Endothelial cell of umbilical vein (primary cell): ENCODE results near the gene PTPRD. TPM values are rescaled to one million over a fixed set of nuclear protein-coding genes. Genes with fewer than 3 reads are reported as not detected.

Experiments
- BruUV-seq: library from RNA; stranded (reverse); fragments of 400-500 nt; replicated peaks from 2 replicates; lab custom pipeline; 2021; lab: Mats Ljungman, UMichigan
- CTCF ChIA-PET: fragments of 300-600, 350-600 bp; sonication (Branson Sonifier 250); formaldehyde crosslinking; loops from one replicate; lab custom pipeline; 2021; ENCODE audit warnings: antibody characterized with exemption, inconsistent platforms; lab: Charles Lee
- POLR2A ChIA-PET: fragments of 300-600, 350-600 bp; sonication (Branson Sonifier 250); formaldehyde crosslinking; loops from one replicate; lab custom pipeline; 2021; ENCODE audit warnings: antibody characterized with exemption, inconsistent platforms; lab: Charles Lee
- DNase-seq: peaks from one replicate; pipeline ENCODE4 v3.0.0-alpha.2; 2011; ENCODE audit warnings: low read depth, low spot score
- FAIRE-seq: peaks from 2 replicates; lab custom pipeline; 2011; peaks lifted over from hg19 to GRCh38; lab: Jason Lieb, UNC
- H2AFZ ChIP-seq: 2 replicates; pipeline ENCODE4 v1.6.0; 2012; ENCODE audit warnings: low read depth, low read length, control low read depth, inconsistent platforms
- H3K27ac ChIP-seq: 2 replicates; pipeline ENCODE4 v1.5.1; 2011; ENCODE audit warnings: low read depth, mild to moderate bottlenecking, control low read depth, low read length, moderate library complexity; ENCODE audit not compliant: insufficient read depth
- H3K27me3 ChIP-seq, 2 experiments: 2 replicates each; pipeline versions ENCODE4 v1.6.0 to v1.6.1; 2011; ENCODE audit warnings: low read length in 2 of 2, mixed read lengths in 1 of 2; ENCODE audit not compliant: control insufficient read depth in 2 of 2, insufficient read depth in 2 of 2
- H3K36me3 ChIP-seq, 2 experiments: 2 replicates in 1 of 2; 3 replicates in 1 of 2; pipeline ENCODE4 v1.5.1; 2011; ENCODE audit warnings: low read length in 2 of 2, mild to moderate bottlenecking in 1 of 2, moderate library complexity in 1 of 2; ENCODE audit not compliant: control insufficient read depth in 2 of 2, insufficient read depth in 2 of 2; ENCODE audit errors: extremely low read depth in 1 of 2
- H3K4me1 ChIP-seq: 3 replicates; pipeline ENCODE4 v1.5.1; 2011; ENCODE audit warnings: mild to moderate bottlenecking, low read length; ENCODE audit not compliant: control insufficient read depth, insufficient read depth; ENCODE audit errors: extremely low read depth
- H3K4me2 ChIP-seq: 2 replicates; pipeline ENCODE4 v1.6.1; 2011; ENCODE audit warnings: low read length, control low read depth, mixed read lengths; ENCODE audit not compliant: insufficient read depth
- H3K4me3 ChIP-seq, 3 experiments: fragments of 200-600 bp in 1 of 3; sonication (generic), shearing (Covaris generic) in 1 of 3; replicated peaks in 1 of 3; 2 replicates each; pipeline ENCODE4 v1.5.1; 2011 to 2016; ENCODE audit warnings: control low read depth in 3 of 3, low read length in 3 of 3, mild to moderate bottlenecking in 2 of 3, inconsistent platforms in 1 of 3, low read depth in 1 of 3, moderate library complexity in 1 of 3; ENCODE audit not compliant: insufficient read depth in 1 of 3
- H3K79me2 ChIP-seq: 2 replicates; pipeline ENCODE4 v1.6.0; 2012; ENCODE audit warnings: low read length, inconsistent platforms; ENCODE audit not compliant: control insufficient read depth, insufficient read depth
- H3K9ac ChIP-seq: replicated peaks from 2 replicates; pipeline ENCODE3; 2011; ENCODE audit warnings: low read length, control low read depth; ENCODE audit not compliant: insufficient read depth; ENCODE audit errors: extremely low read depth
- H3K9me1 ChIP-seq: replicated peaks from 3 replicates; pipeline ENCODE4 v1.6.0; 2011; ENCODE audit warnings: mild to moderate bottlenecking, low read length; ENCODE audit not compliant: control insufficient read depth, insufficient read depth; ENCODE audit errors: extremely low read depth
- H3K9me3 ChIP-seq: replicated peaks from 2 replicates; pipeline ENCODE4 v1.5.1; 2012; ENCODE audit warnings: low read length, inconsistent platforms; ENCODE audit not compliant: control insufficient read depth, insufficient read depth
- H4K20me1 ChIP-seq: replicated peaks from 2 replicates; pipeline ENCODE3; 2011; ENCODE audit warnings: mild to moderate bottlenecking, low read length; ENCODE audit not compliant: control insufficient read depth, insufficient read depth; ENCODE audit errors: extremely low read depth
- CTCF ChIP-seq, 2 donors: IDR thresholded peaks; 1 replicate in 1 of 2; 2 replicates in 1 of 2; pipeline ENCODE4 v1.5.1; 2011; ENCODE audit warnings: low read length in 2 of 2, mild to moderate bottlenecking in 2 of 2, moderate library complexity in 2 of 2, control low read depth in 1 of 2, inconsistent platforms in 1 of 2, low read depth in 1 of 2; ENCODE audit not compliant: insufficient read depth in 1 of 2; ENCODE audit errors: extremely low read depth in 1 of 2
- FOS ChIP-seq: IDR thresholded peaks from 2 replicates; pipeline ENCODE4 v1.6.1; 2011; ENCODE audit warnings: mild to moderate bottlenecking, low read length, moderate library complexity, borderline replicate concordance; ENCODE audit not compliant: insufficient read depth
- dilution Hi-C: fragments of 300-500 bp; cut with MboI; formaldehyde crosslinking; loops from one replicate; pipeline ENCODE4 v1.15.0; 2019; ENCODE audit warnings: low sequenced_read_pairs; ENCODE audit not compliant: extremely low pct_ligation_motif_present
- intact Hi-C: fragments of 100-400 bp; cut with micrococcal nuclease; formaldehyde crosslinking; loops from one replicate; pipeline ENCODE4 v1.10.0; 2022
- polyA plus RNA-seq, 4 experiments: library from polyadenylated mRNA; depleted of rRNA in 3 of 4; stranded (reverse) in 3 of 4; unstranded in 1 of 4; fragments of >200 nt; gene quantifications; 2 replicates each; pipeline versions ENCODE4 v1.2.1 to v1.2.3, GENCODE V29; 2011 to 2012; ENCODE audit warnings: missing spikeins in 1 of 4
- total RNA-seq: library from RNA; stranded (reverse); gene quantifications from 2 replicates; pipeline ENCODE4 v1.2.3, GENCODE V29; 2021

The PTPRD gene
- total and polyA plus RNA-seq, 2 donors (not counting 3 experiments of a cell fraction or from before 2014, with no cell fraction given), result 5.5 to 5.7 TPM

DNA sequence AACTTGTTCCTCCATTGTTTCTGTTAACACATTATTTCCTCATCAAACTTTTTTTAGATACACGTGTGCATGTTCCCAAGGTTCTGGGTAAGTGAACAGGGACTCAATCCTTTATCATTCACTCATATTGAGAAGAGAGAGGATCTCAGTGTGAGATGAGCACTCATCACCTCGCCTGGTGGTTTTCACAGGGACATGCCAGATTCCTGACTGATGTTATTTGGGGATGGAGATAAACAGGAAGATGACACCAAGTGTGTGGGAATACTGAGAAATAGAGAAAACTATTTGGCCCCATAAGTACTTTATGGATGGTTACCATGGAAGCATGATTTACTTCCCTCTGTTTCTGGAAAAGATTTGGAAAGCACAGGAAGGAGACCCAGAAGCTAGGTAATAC lies 2279.9 kb downstream of the PTPRD start:
- no peaks in the 10 kb centered on the region for H3K9me1 ChIP-seq
- DNase-seq, result no peak
- dilution Hi-C loops (no loop called here), intact Hi-C loops (no loop called here)
- H3K27me3 ChIP-seq, result no peaks in the 10 kb centered on the region
- H3K9ac ChIP-seq, result no peak overlapping the region
- H3K79me2 ChIP-seq, result no peaks in the 10 kb centered on the region
- H3K36me3 ChIP-seq, result no peaks in the 10 kb centered on the region
- H3K4me1 ChIP-seq, result no peaks in the 10 kb centered on the region
- no peaks in the 10 kb centered on the region for H3K9me3 ChIP-seq
- CTCF ChIA-PET, result no interaction called here
- POLR2A ChIA-PET, result no interaction called here
- no TSS peak for BruUV-seq
- no peaks in the 10 kb centered on the region for H4K20me1 ChIP-seq
- FAIRE-seq, result no peak
- no peak overlapping the region for H2AFZ ChIP-seq
- H3K27ac ChIP-seq, result no peak overlapping the region
- H3K4me3 ChIP-seq, result no peak overlapping the region
- H3K4me2 ChIP-seq, result no peak overlapping the region
- TF ChIP-seq FOS, result no peak
- no peak for TF ChIP-seq CTCF (IDR thresholded peaks at IDR 0.05; ENCODE audit: extremely low read depth in 1 of 2, insufficient read depth in 1 of 2, low read depth in 1 of 2, low read length in 2 of 2)

DNA sequence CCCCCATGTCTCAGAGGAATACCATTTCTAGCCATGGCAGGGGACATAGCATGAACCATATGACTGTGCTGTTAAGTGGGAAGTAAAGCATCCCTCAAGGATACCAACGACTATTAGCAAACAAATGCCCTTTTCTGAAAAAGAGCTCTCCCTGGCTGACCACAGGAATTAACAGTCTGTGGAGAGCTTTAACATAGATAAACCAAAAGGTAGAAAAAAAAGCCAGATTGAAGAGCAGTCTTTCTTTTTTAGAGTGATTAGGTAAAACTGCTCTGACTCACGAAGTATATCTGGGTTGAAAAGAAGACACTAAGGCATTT lies 2280.5 kb downstream of the PTPRD start:
- H4K20me1 ChIP-seq, result no peaks in the 10 kb centered on the region
- intact Hi-C loops (no loop called here), dilution Hi-C loops (no loop called here)
- H3K27ac ChIP-seq, result no peak overlapping the region
- no peak overlapping the region for H3K9ac ChIP-seq
- no peak for TF ChIP-seq CTCF (IDR thresholded peaks at IDR 0.05; ENCODE audit: extremely low read depth in 1 of 2, insufficient read depth in 1 of 2, low read depth in 1 of 2, low read length in 2 of 2)
- POLR2A ChIA-PET, result no interaction called here
- H3K9me3 ChIP-seq, result no peaks in the 10 kb centered on the region
- no peak overlapping the region for H3K4me3 ChIP-seq
- no peaks in the 10 kb centered on the region for H3K79me2 ChIP-seq
- no TSS peak for BruUV-seq
- H2AFZ ChIP-seq, result no peak overlapping the region
- H3K36me3 ChIP-seq, result no peaks in the 10 kb centered on the region
- H3K4me2 ChIP-seq, result no peak overlapping the region
- DNase-seq (no peak), FAIRE-seq (no peak)
- CTCF ChIA-PET, result no interaction called here
- no peaks in the 10 kb centered on the region for H3K4me1 ChIP-seq
- H3K27me3 ChIP-seq, result no peaks in the 10 kb centered on the region
- H3K9me1 ChIP-seq, result no peaks in the 10 kb centered on the region
